Measurements from ENCODE around the gene ORM1. TPM values are rescaled to one million over a fixed set of nuclear protein-coding genes. Genes with fewer than 3 reads are reported as not detected.

The ORM1 gene
- total and polyA plus RNA-seq, 2 of the 8 experiments (the other 6 are each of a cell fraction or from before 2014, with no cell fraction given) = 0.32 TPM; not detected in 1

DNA sequence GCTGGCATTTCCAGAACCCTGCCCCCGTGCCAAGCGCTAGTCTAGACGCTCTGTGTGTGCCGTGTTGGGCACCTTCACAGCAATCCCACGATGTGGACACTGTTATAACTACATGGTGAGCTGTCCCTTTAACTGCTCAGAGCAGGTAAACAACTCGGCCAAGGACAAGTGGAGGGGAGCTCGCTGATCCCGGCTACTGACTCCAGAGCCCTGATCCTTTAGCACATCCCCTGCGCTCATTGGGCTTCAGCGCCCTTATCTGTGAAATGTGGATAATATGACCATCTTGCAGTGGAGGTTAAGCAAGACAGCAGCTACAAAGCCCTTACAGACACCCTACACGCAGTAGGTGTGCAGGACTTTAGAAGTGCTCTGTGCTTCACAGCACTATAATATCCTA lies 23.2 kb downstream of the ORM1 start (continued):
- TF ChIP-seq, protein P1, sequence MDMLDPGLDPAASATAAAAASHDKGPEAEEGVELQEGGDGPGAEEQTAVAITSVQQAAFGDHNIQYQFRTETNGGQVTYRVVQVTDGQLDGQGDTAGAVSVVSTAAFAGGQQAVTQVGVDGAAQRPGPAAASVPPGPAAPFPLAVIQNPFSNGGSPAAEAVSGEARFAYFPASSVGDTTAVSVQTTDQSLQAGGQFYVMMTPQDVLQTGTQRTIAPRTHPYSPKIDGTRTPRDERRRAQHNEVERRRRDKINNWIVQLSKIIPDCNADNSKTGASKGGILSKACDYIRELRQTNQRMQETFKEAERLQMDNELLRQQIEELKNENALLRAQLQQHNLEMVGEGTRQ (IDR thresholded peaks at IDR 0.05; ENCODE audit: low read length) = no peak
- TF ChIP-seq GABPA (IDR thresholded peaks at IDR 0.05; ENCODE audit: borderline replicate concordance, insufficient read depth, low read length) = no peak

All from H1 (cell line).